Thyroid gland (tissue), 4 donors: ENCODE results near the gene RPS6KA1. TPM values are rescaled to one million over a fixed set of nuclear protein-coding genes. Genes with fewer than 3 reads are reported as not detected.

Source experiments
- DNase-seq, 2 donors: peaks; one replicate each; pipeline ENCODE4 v3.0.0-alpha.2; 2019
- H3K27ac ChIP-seq, 3 donors: fragments of 200-600 bp; sonication (generic); 1 replicate in 2 of 3; 2 replicates in 1 of 3; pipeline ENCODE4 v1.5.1; 2016 to 2019; ENCODE audit warnings: mild to moderate bottlenecking in 1 of 3, moderate library complexity in 1 of 3
- H3K27me3 ChIP-seq: fragments of 200-600 bp; sonication (generic); one replicate; pipeline ENCODE4 v1.5.1; 2019
- H3K36me3 ChIP-seq, 2 donors: fragments of 200-600 bp; sonication (generic); one replicate each; pipeline ENCODE4 v1.5.1; 2016 to 2019
- H3K4me1 ChIP-seq, 2 donors: fragments of 200-600 bp; sonication (generic); one replicate each; pipeline ENCODE4 v1.5.1; 2017 to 2019
- H3K4me3 ChIP-seq, 3 donors: fragments of 200-600 bp; sonication (generic); replicated peaks in 1 of 3; 1 replicate in 2 of 3; 2 replicates in 1 of 3; pipeline ENCODE4 v1.5.1; 2016; ENCODE audit warnings: mild to moderate bottlenecking in 1 of 3
- H3K9me3 ChIP-seq: fragments of 200-600 bp; sonication (generic); one replicate; pipeline ENCODE4 v1.5.1; 2017
- CTCF ChIP-seq, 6 experiments: fragments of 200-600 bp in 3 of 6; fragments of 450-650 bp in 3 of 6; sonication (generic) in 3 of 6; IDR thresholded peaks; one replicate each; pipeline ENCODE4 v1.5.1; 2016 to 2019; ENCODE audit warnings: antibody characterized with exemption in 6 of 6, mild to moderate bottlenecking in 2 of 6, inconsistent platforms in 1 of 6, moderate library complexity in 1 of 6
- POLR2A ChIP-seq, 2 donors: fragments of 450-650 bp; IDR thresholded peaks; one replicate each; pipeline ENCODE4 v1.6.1; 2017; ENCODE audit warnings: antibody characterized with exemption in 2 of 2, mild to moderate bottlenecking in 2 of 2, moderate library complexity in 1 of 2
- WGBS, 2 donors: methylation state at CpG; one replicate each; pipeline ENCODE4 v1.1.5; 2017; 5-methylcytosine and 5-hydroxymethylcytosine counted together
- intact Hi-C: fragments of 100-400 bp; cut with DNase I; formaldehyde crosslinking; loops from one replicate; pipeline ENCODE4 v1.15.1; 2023
- total RNA-seq, 4 donors: library from RNA; depleted of rRNA; stranded (reverse); fragments of >200 nt; gene quantifications; one replicate each; pipeline ENCODE4 v1.2.3, GENCODE V29; 2016

The RPS6KA1 gene
- total RNA-seq, 4 donors from 2014 or later = 55.8 to 98.6 (median 76.3) TPM

- WGBS, 2 donors = 45 to 54% methylated on average over 3 of the region's 3 CpGs
- TF ChIP-seq POLR2A (IDR thresholded peaks at IDR 0.05) (no peak), CTCF (IDR thresholded peaks at IDR 0.05) (no peak)
Observed at GRCh38 chr1:26598890-26599289, 69.3 kb downstream of the RPS6KA1 start.

GRCh38 chr1:26602378-26602959 is 72.9 kb downstream of the RPS6KA1 start:
- H3K27ac ChIP-seq = no peak overlapping the region
- H3K9me3 ChIP-seq = no peaks in the 10 kb centered on the region
- no peaks in the 10 kb centered on the region for H3K36me3 ChIP-seq
- 2% methylated on average over 2 of the region's 2 CpGs for WGBS, 2 donors
- H3K4me3 ChIP-seq = no peak overlapping the region
- intact Hi-C loops = loop anchor here (2.0 to 5.0 kb wide), 3 partner anchors 75 to 275 kb away; no protein-coding TSS in a partner anchor
- TF ChIP-seq POLR2A (IDR thresholded peaks at IDR 0.05) (no peak), CTCF (IDR thresholded peaks at IDR 0.05) (peak; percentile 45 to 98 (median 88))
- no peaks in the 10 kb centered on the region for H3K27me3 ChIP-seq
- peaks cover 0 to 6% of the 10 kb centered on the region in 2 donors for H3K4me1 ChIP-seq
- peak; percentile 20 to 24 for DNase-seq

More at GRCh38 chr1:26598890-26599289, 69.3 kb downstream of the RPS6KA1 start:
- Histone ChIP-seq H3K9me3 (no peaks in the 10 kb centered on the region), H3K27me3 (no peaks in the 10 kb centered on the region), H3K4me1 (peaks cover 0 to 7% of the 10 kb centered on the region in 2 donors), H3K27ac (no peak overlapping the region), H3K36me3 (no peaks in the 10 kb centered on the region), H3K4me3 (no peak overlapping the region)
- DNase-seq = no peak
- intact Hi-C loops = no loop called here

- Histone ChIP-seq H3K4me1 (no peaks in the 10 kb centered on the region), H3K27me3 (no peaks in the 10 kb centered on the region), H3K27ac (no peak overlapping the region), H3K4me3 (no peak overlapping the region), H3K36me3 (no peaks in the 10 kb centered on the region), H3K9me3 (no peaks in the 10 kb centered on the region)
- intact Hi-C loops = loop anchor here (2.0 to 5.0 kb wide), 3 partner anchors 73 to 273 kb away; no protein-coding TSS in a partner anchor
- 66 to 67% methylated on average over 4 of the region's 4 CpGs for WGBS, 2 donors
- no peak for DNase-seq
- TF ChIP-seq POLR2A (IDR thresholded peaks at IDR 0.05) = no peak
- TF ChIP-seq CTCF (IDR thresholded peaks at IDR 0.05) = no peak
Observed at GRCh38 chr1:26603856-26604255, 74.3 kb downstream of the RPS6KA1 start.

DNA sequence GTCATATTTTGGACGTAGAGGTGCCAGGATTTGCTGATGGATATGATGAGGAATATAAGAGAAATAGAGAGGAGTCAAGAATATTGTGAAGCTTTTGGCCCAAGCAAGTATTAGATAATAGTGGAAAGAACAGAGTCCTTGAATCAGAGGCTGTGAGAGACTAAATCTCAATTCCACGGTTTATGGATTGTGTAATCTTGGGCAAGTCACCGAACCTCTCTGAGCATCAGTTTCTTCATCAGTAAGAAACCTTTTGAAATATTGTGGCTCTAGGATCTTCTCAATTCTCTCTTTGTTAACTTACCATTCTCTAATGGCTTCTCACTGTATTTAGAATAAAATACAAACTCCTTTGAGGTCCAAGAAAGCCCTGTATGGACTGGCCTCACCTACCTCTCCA is 77.6 kb downstream of the RPS6KA1 start:
- 82 to 84% methylated on average over 3 of the region's 3 CpGs for WGBS, 2 donors
- Histone ChIP-seq H3K9me3 (no peaks in the 10 kb centered on the region), H3K27me3 (no peaks in the 10 kb centered on the region), H3K4me3 (no peak overlapping the region), H3K4me1 (no peaks in the 10 kb centered on the region), H3K27ac (no peak overlapping the region), H3K36me3 (no peaks in the 10 kb centered on the region)
- TF ChIP-seq POLR2A (IDR thresholded peaks at IDR 0.05) = no peak
- TF ChIP-seq CTCF (IDR thresholded peaks at IDR 0.05) = no peak
- intact Hi-C loops = no loop called here
- DNase-seq = no peak

GRCh38 chr1:26608895-26609294 is 79.3 kb downstream of the RPS6KA1 start:
- intact Hi-C loops = no loop called here
- Histone ChIP-seq H3K36me3 (no peaks in the 10 kb centered on the region), H3K4me3 (no peak overlapping the region), H3K27me3 (no peaks in the 10 kb centered on the region), H3K9me3 (no peaks in the 10 kb centered on the region), H3K4me1 (no peaks in the 10 kb centered on the region), H3K27ac (no peak overlapping the region)
- no peak for DNase-seq
- TF ChIP-seq CTCF (IDR thresholded peaks at IDR 0.05) = no peak
- WGBS, 2 donors = 49 to 65% methylated on average over 4 of the region's 4 CpGs
